ENCODE data around the gene APBB2.

- TF ChIP-seq EZH2 (IDR thresholded peaks at IDR 0.05; ENCODE audit: borderline replicate concordance, insufficient read depth, low read depth, low read length, poor library complexity, severe bottlenecking), result no peak
- TF ChIP-seq, protein P1, sequence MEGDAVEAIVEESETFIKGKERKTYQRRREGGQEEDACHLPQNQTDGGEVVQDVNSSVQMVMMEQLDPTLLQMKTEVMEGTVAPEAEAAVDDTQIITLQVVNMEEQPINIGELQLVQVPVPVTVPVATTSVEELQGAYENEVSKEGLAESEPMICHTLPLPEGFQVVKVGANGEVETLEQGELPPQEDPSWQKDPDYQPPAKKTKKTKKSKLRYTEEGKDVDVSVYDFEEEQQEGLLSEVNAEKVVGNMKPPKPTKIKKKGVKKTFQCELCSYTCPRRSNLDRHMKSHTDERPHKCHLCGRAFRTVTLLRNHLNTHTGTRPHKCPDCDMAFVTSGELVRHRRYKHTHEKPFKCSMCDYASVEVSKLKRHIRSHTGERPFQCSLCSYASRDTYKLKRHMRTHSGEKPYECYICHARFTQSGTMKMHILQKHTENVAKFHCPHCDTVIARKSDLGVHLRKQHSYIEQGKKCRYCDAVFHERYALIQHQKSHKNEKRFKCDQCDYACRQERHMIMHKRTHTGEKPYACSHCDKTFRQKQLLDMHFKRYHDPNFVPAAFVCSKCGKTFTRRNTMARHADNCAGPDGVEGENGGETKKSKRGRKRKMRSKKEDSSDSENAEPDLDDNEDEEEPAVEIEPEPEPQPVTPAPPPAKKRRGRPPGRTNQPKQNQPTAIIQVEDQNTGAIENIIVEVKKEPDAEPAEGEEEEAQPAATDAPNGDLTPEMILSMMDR (IDR thresholded peaks at IDR 0.05), result no peak
Measured at GRCh38 chr4:41080976-41081375, 133.4 kb downstream of the APBB2 start.
